HCT116 (cell line): ENCODE measurements around the gene USP16. TPM values are rescaled to one million over a fixed set of nuclear protein-coding genes. Genes with fewer than 3 reads are reported as not detected.

Source experiments
- ATAC-seq: fragments of 200-7000 bp; cut with Tn5 transposase; 2 replicates; pipeline ENCODE4 v1.9.1; 2020; ENCODE audit warnings: mild to moderate bottlenecking, moderate library complexity
- BruUV-seq: library from RNA; stranded (reverse); fragments of 400-500 nt; replicated peaks from 2 replicates; lab custom pipeline; 2021; lab: Mats Ljungman, UMichigan
- CTCF ChIA-PET: fragments of 300-600 bp; sonication (Branson Sonifier 250); formaldehyde crosslinking; loops from one replicate; lab custom pipeline; 2021; ENCODE audit warnings: antibody characterized with exemption; lab: Charles Lee
- POLR2A ChIA-PET: fragments of 300-600, 350-600 bp; sonication (Branson Sonifier 250); formaldehyde crosslinking; loops from one replicate; lab custom pipeline; 2021; ENCODE audit warnings: antibody characterized with exemption; lab: Charles Lee
- RAD21 ChIA-PET, 2 experiments: fragments of 300-600 bp; sonication (Branson Sonifier 250); formaldehyde crosslinking; loops; one replicate each; lab custom pipeline; 2023; ENCODE audit warnings: low total read pairs in 2 of 2; ENCODE audit not compliant: uncharacterized antibody in 2 of 2, unreplicated experiment in 2 of 2, low non-redundant PET in 1 of 2; lab: Charles Lee
- DNase-seq: peaks from one replicate; pipeline ENCODE4 v3.0.0-alpha.2; 2010; ENCODE audit warnings: low read depth, low spot score
- H2AFZ ChIP-seq: fragments of 200-600 bp; shearing (Covaris generic), sonication (generic); 2 replicates; pipeline ENCODE4 v1.6.1; 2017; ENCODE audit warnings: low read depth, mixed run types, mixed read lengths, antibody characterized with exemption, low read length; ENCODE audit not compliant: poor library complexity, severe bottlenecking
- H3K27ac ChIP-seq: 2 replicates; pipeline ENCODE4 v1.5.1; 2012; ENCODE audit warnings: low read depth, low read length
- H3K27me3 ChIP-seq: fragments of 200-600 bp; sonication (generic); 2 replicates; pipeline ENCODE4 v1.6.1; 2016; ENCODE audit warnings: mixed run types, low read length, mixed read lengths; ENCODE audit not compliant: insufficient read depth
- H3K36me3 ChIP-seq, 2 experiments: fragments of 200-500 bp in 1 of 2; fragments of 200-600 bp in 1 of 2; sonication (Bioruptor generic) in 1 of 2; sonication (generic) in 1 of 2; 2 replicates each; pipeline versions ENCODE4 v1.5.1 to v1.6.1; 2014 to 2016; ENCODE audit warnings: low read length in 2 of 2, inconsistent platforms in 1 of 2, mixed read lengths in 1 of 2, mixed run types in 1 of 2; ENCODE audit not compliant: insufficient read depth in 2 of 2, control insufficient read depth in 1 of 2
- H3K4me1 ChIP-seq, 2 experiments: fragments of 200-600 bp in 1 of 2; sonication (generic) in 1 of 2; 2 replicates each; pipeline versions ENCODE4 v1.5.1 to v1.6.1; 2012 to 2017; ENCODE audit warnings: low read length in 2 of 2, inconsistent platforms in 1 of 2, mild to moderate bottlenecking in 1 of 2, mixed read lengths in 1 of 2, mixed run types in 1 of 2, moderate library complexity in 1 of 2; ENCODE audit not compliant: insufficient read depth in 2 of 2, control insufficient read depth in 1 of 2
- H3K4me2 ChIP-seq: fragments of 200-600 bp; sonication (generic); 2 replicates; pipeline ENCODE4 v1.6.1; 2017; ENCODE audit warnings: mixed run types, low read length, mixed read lengths
- H3K4me3 ChIP-seq, 2 experiments: fragments of 200-600 bp in 1 of 2; sonication (generic) in 1 of 2; replicated peaks in 1 of 2; 2 replicates each; pipeline ENCODE4 v1.5.1; 2011 to 2016; ENCODE audit warnings: low read length in 2 of 2, control low read depth in 1 of 2, low read depth in 1 of 2, mild to moderate bottlenecking in 1 of 2, mixed read lengths in 1 of 2, mixed run types in 1 of 2
- H3K79me2 ChIP-seq: fragments of 200-600 bp; sonication (generic); 2 replicates; pipeline ENCODE4 v1.6.1; 2017; ENCODE audit warnings: mild to moderate bottlenecking, mixed run types, low read length, moderate library complexity, mixed read lengths; ENCODE audit not compliant: insufficient read depth
- H3K9ac ChIP-seq: fragments of 200-600 bp; sonication (generic); 2 replicates; pipeline ENCODE4 v1.6.1; 2016; ENCODE audit warnings: low read length, mixed read lengths
- H3K9me2 ChIP-seq: fragments of 200-600 bp; sonication (generic), shearing (Covaris generic); 2 replicates; pipeline ENCODE4 v1.6.1; 2017; ENCODE audit warnings: mixed run types, mild to moderate bottlenecking, moderate library complexity; ENCODE audit not compliant: insufficient read depth
- H3K9me3 ChIP-seq, 2 experiments: fragments of 200-500 bp in 1 of 2; fragments of 200-600 bp in 1 of 2; sonication (Bioruptor generic) in 1 of 2; sonication (generic) in 1 of 2; 2 replicates each; pipeline ENCODE4 v1.6.1; 2014 to 2017; ENCODE audit warnings: low read length in 2 of 2, mixed read lengths in 2 of 2, inconsistent platforms in 1 of 2, low read depth in 1 of 2, mild to moderate bottlenecking in 1 of 2, mixed run types in 1 of 2, moderate library complexity in 1 of 2; ENCODE audit not compliant: control insufficient read depth in 1 of 2, insufficient read depth in 1 of 2
- H4K20me1 ChIP-seq: fragments of 200-600 bp; sonication (generic), shearing (Covaris generic); 2 replicates; pipeline ENCODE4 v1.6.1; 2017; ENCODE audit warnings: mixed run types, mild to moderate bottlenecking, moderate library complexity; ENCODE audit not compliant: insufficient read depth
- EGR1 ChIP-seq: IDR thresholded peaks from 2 replicates; pipeline ENCODE4 v1.6.1; 2012; ENCODE audit warnings: low read depth
- ELF1 ChIP-seq: IDR thresholded peaks from 2 replicates; pipeline ENCODE4 v1.6.1; 2012; ENCODE audit warnings: low read depth, borderline replicate concordance
- EZH2 ChIP-seq: fragments of 200-600 bp; sonication (generic); IDR thresholded peaks from 2 replicates; pipeline ENCODE4 v1.6.1; 2017; ENCODE audit warnings: antibody characterized with exemption, mixed run types
- EZH2phosphoT487 ChIP-seq: fragments of 200-600 bp; IDR thresholded peaks from 2 replicates; pipeline ENCODE4 v1.6.1; 2018; ENCODE audit warnings: antibody characterized with exemption, borderline replicate concordance
- FOSL1 ChIP-seq: IDR thresholded peaks from 2 replicates; pipeline ENCODE4 v1.6.1; 2012; ENCODE audit warnings: low read depth
- POLR2A ChIP-seq: IDR thresholded peaks from 2 replicates; pipeline ENCODE4 v1.7.0; 2011; ENCODE audit warnings: borderline replicate concordance; ENCODE audit not compliant: insufficient read depth, insufficient read length; ENCODE audit errors: extremely low read depth
- RAD21 ChIP-seq: IDR thresholded peaks from 2 replicates; pipeline ENCODE4 v1.6.1; 2012; ENCODE audit warnings: low read depth, mild to moderate bottlenecking
- TCF7L2 ChIP-seq: IDR thresholded peaks from 2 replicates; pipeline ENCODE4 v1.7.0; 2011; ENCODE audit warnings: borderline replicate concordance, inconsistent platforms; ENCODE audit not compliant: insufficient read depth, insufficient read length; ENCODE audit errors: extremely low read depth
- ZBTB33 ChIP-seq: IDR thresholded peaks from 2 replicates; pipeline ENCODE4 v1.6.1; 2011; ENCODE audit warnings: mild to moderate bottlenecking, low read length, moderate library complexity; ENCODE audit not compliant: insufficient replicate concordance; ENCODE audit errors: extremely low read depth
- ZFX ChIP-seq: fragments of 450-650 bp; IDR thresholded peaks from 2 replicates; pipeline ENCODE4 v1.6.1; 2017
- ZNF274 ChIP-seq: fragments of 200-500 bp; sonication (Bioruptor generic); IDR thresholded peaks from 2 replicates; pipeline ENCODE4 v1.6.1; 2014; ENCODE audit warnings: mild to moderate bottlenecking, low read depth, low read length, inconsistent platforms
- intact Hi-C: fragments of 100-400 bp; cut with micrococcal nuclease; formaldehyde crosslinking; loops from 2 replicates; pipeline ENCODE4 v1.10.0; 2022
- total RNA-seq: library from RNA; stranded (reverse); gene quantifications from one replicate; pipeline ENCODE4 v1.2.1, GENCODE V29; 2021; ENCODE audit not compliant: unreplicated experiment
- TF ChIP-seq, protein P1 (sequence below): IDR thresholded peaks from 2 replicates; pipeline ENCODE4 v1.6.1; 2012

Gene USP16
- total RNA-seq, 1 experiment from 2014 or later: 35.9 TPM

DNA sequence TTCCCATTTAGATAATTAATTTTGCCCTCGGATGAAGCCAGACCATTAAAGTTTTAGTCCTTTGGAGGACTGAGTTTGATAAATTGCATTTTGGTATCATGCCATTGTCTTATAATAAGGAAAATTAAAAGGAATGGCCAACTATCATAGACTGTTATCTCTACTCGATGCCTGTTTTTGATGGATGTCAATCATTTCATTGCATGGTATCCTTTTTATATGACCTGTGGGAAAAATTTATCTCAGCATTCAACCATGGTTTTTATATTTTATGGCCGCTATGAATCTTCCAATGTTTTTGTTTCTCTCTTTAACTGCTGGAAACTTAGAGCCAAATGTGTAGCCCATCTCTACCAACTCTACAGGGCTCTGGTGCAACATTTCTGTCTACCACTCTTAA lies 58.8 kb downstream of the USP16 start:
- Histone ChIP-seq H3K9ac (no peak overlapping the region), H3K4me3 (no peak overlapping the region), H3K79me2 (no peaks in the 10 kb centered on the region), H4K20me1 (no peaks in the 10 kb centered on the region), H3K9me2 (no peaks in the 10 kb centered on the region), H3K27ac (no peak overlapping the region), H3K9me3 (no peaks in the 10 kb centered on the region), H3K27me3 (no peaks in the 10 kb centered on the region), H3K4me1 (0 out of 4 replicates have a peak, but pooled peaks cover 0 to 4% of the 10 kb centered on the region in 2 experiments), H3K36me3 (no peaks in the 10 kb centered on the region), H2AFZ (no peak overlapping the region), H3K4me2 (no peak overlapping the region)
- TF ChIP-seq RAD21 (no peak), POLR2A (no peak), EZH2phosphoT487 (no peak), EZH2 (no peak), FOSL1 (no peak), ZNF274 (no peak), EGR1 (no peak), ZBTB33 (no peak), TCF7L2 (no peak), ZFX (no peak), ELF1 (no peak)
- TF ChIP-seq, protein P1, sequence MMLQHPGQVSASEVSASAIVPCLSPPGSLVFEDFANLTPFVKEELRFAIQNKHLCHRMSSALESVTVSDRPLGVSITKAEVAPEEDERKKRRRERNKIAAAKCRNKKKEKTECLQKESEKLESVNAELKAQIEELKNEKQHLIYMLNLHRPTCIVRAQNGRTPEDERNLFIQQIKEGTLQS: no peak
- DNase-seq (no peak), ATAC-seq (no peak)
- no TSS peak for BruUV-seq
- intact Hi-C loops: no loop called here
- ChIA-PET CTCF (no interaction called here), RAD21 (no interaction called here), POLR2A (no interaction called here)
